Renal pelvis (tissue), 4 donors: ENCODE data around the gene ETV5. TPM values are rescaled to one million over a fixed set of nuclear protein-coding genes. Genes with fewer than 3 reads are reported as not detected.
"Not testable (repeated sequence)": the region's sequence is repeated elsewhere in the genome, so short reads cannot be mapped to it uniquely, and the experiment has no call there.

Experiments used
- DNase-seq: peaks from one replicate; pipeline ENCODE4 v3.0.0-alpha.2; 2013
- polyA plus RNA-seq, 3 donors: library from polyadenylated mRNA; unstranded; fragments of 120-200 nt; gene quantifications; one replicate each; pipeline ENCODE4 v1.2.1, GENCODE V29; 2013; ENCODE audit not compliant: insufficient read length in 3 of 3

ETV5 gene
- polyA plus RNA-seq, 3 donors, result 22.5 to 29.4 (median 26.4) TPM

- DNase-seq, result no peak
Observed at GRCh38 chr3:186032321-186032720, 76.6 kb downstream of the ETV5 start.

- not testable (repeated sequence) for DNase-seq
Observed at GRCh38 chr3:186025993-186026392, 82.9 kb downstream of the ETV5 start.

- no peak for DNase-seq
Observed at GRCh38 chr3:186025161-186025560, 83.7 kb downstream of the ETV5 start.

- DNase-seq, result no peak
Observed at GRCh38 chr3:186024210-186024609, 84.7 kb downstream of the ETV5 start.

- no peak for DNase-seq
Observed at GRCh38 chr3:186022931-186023330, 86.0 kb downstream of the ETV5 start.

- no peak for DNase-seq
Observed at GRCh38 chr3:186021673-186022362, 87.1 kb downstream of the ETV5 start.

GRCh38 chr3:186021250-186021649 is 87.6 kb downstream of the ETV5 start:
- DNase-seq, result not testable (repeated sequence)

- not testable (repeated sequence) for DNase-seq
Observed at GRCh38 chr3:186019288-186019687, 89.6 kb downstream of the ETV5 start.

GRCh38 chr3:186014866-186015265 is 94.0 kb downstream of the ETV5 start:
- no peak for DNase-seq

- no peak for DNase-seq
Observed at GRCh38 chr3:186013312-186013711, 95.6 kb downstream of the ETV5 start.

GRCh38 chr3:186012137-186012536 is 96.8 kb downstream of the ETV5 start:
- no peak for DNase-seq

GRCh38 chr3:186004671-186005070 is 104.2 kb downstream of the ETV5 start:
- DNase-seq, result no peak

GRCh38 chr3:186004209-186004608 is 104.7 kb downstream of the ETV5 start:
- no peak for DNase-seq

- no peak for DNase-seq
Observed at GRCh38 chr3:186003610-186004009, 105.3 kb downstream of the ETV5 start.

- no peak for DNase-seq
Observed at GRCh38 chr3:186002884-186003472, 105.9 kb downstream of the ETV5 start.

GRCh38 chr3:186001842-186002241 is 107.0 kb downstream of the ETV5 start:
- no peak for DNase-seq

GRCh38 chr3:185999221-185999620 is 109.7 kb downstream of the ETV5 start:
- DNase-seq, result no peak

- DNase-seq, result no peak
Observed at GRCh38 chr3:185998136-185998535, 110.8 kb downstream of the ETV5 start.

GRCh38 chr3:185997130-185997529 is 111.8 kb downstream of the ETV5 start:
- no peak for DNase-seq
